HPDE6-E6E7 (cell line): ENCODE results near the gene DRC3.
"Not testable (repeated sequence)": the region's sequence is repeated elsewhere in the genome, so short reads cannot be mapped to it uniquely, and the experiment has no call there.

ENCODE experiments used
- DNase-seq: peaks from one replicate; pipeline ENCODE4 v3.0.0; 2011; ENCODE audit warnings: missing footprints; ENCODE audit errors: extremely low spot score

The DRC3 gene

GRCh38 chr17:17941015-17941414 is 31.6 kb upstream of the DRC3 start:
- no peak for DNase-seq

- no peak for DNase-seq
Measured at GRCh38 chr17:17942846-17943245, 29.8 kb upstream of the DRC3 start.

GRCh38 chr17:17943281-17943984 is 29.2 kb upstream of the DRC3 start:
- no peak for DNase-seq

DNA sequence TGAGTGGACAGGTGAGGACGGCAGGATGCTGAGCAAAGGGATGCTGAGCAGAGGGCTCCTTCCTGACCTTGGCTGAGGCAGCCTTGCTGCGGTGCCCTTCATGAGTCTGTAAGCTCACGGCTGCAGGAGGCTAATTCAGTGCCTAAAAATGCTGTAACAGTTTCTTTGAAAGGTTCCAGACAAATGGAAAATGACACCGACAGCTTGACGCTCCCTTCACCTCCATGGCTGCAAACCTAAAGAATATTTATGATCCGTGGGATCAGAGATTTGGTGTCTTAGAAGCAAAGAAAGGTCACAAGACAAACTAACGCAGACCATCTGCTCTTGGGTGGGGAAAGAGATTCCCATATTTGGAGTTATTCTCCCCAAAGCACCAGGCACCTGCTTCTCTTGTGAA is 28.4 kb upstream of the DRC3 start:
- DNase-seq: no peak

- no peak for DNase-seq
Measured at GRCh38 chr17:17944743-17945142, 27.9 kb upstream of the DRC3 start.

DNA sequence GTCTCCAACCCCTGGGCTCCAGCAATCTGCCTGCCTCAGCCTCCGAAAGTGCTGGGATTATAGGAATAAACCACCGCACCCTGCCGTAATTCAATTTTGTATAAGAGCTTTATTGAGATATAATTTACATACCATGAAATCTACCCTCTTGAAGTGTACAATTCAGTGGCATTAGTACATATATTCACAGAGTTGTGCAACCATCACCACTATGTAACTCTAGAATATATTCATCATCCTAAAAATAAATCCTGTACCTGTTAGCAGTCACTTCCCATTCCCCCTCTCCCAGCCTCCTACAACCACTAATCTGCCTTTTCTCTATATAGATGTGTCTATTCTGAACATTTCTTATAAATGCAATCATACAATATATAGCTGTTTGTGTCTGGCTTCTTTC is 26.6 kb upstream of the DRC3 start:
- DNase-seq: no peak

DNA sequence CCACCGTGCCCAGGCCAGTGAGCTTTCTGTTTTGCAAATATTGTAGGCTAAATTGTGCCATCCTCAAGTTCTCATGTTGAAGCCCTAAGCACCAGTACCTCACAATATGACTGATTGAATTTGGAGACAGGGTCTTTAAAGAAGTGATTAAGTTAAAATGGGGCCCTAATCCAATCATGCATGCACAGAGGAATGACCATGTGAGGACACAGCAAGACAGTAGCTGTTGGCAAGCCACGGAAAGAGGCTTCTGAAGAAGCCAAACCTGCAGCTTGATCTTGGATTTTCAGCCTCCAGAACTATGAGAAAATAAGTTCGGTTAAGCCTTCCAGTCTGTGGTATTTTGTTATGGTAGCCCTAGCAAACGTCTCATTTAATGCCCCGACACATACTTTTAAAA is 25.4 kb upstream of the DRC3 start:
- DNase-seq: no peak

- DNase-seq: no peak
Measured at GRCh38 chr17:17947966-17948365, 24.7 kb upstream of the DRC3 start.

DNA sequence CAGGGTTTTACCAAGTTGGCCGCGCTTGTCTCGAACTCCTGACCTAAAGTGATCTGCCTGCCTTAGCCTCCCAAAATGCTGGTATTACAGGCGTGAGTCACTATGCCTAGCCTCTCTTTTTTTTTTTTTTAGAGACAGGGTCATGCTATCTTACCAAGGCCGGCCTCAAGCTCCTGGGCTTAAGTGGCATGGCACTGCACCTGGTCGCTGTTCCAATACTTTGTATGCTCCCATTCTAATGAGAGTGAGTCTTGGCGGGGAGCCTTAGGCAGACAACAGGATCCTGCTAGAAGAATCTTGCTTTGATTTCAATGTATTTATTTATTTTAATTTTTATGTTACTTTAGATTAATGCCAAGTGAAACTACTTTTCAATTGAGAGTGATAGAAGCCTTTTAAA is 22.3 kb upstream of the DRC3 start:
- DNase-seq: no peak

GRCh38 chr17:17950806-17951205 is 21.9 kb upstream of the DRC3 start:
- no peak for DNase-seq

DNA sequence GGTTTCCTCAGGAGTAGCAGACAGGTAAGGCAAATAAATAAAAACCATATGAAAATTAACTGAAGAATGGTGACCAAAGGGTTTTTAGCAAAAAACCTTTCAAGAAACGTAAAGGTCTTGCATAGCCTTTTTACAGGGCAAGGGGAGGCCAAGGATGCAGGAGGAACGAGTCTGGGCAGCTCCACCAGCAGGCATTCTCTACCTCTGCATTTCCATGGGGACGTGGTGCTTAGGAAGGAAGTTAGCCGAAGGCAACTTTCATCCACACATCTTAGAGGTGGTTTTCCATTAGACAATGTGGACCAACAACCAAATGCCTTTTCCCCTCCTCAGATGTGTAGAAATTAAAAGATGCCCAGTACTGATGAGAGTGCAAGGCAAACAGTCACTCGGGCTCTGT is 21.1 kb upstream of the DRC3 start:
- no peak for DNase-seq

GRCh38 chr17:17952691-17953090 is 20.0 kb upstream of the DRC3 start:
- no peak for DNase-seq

DNA sequence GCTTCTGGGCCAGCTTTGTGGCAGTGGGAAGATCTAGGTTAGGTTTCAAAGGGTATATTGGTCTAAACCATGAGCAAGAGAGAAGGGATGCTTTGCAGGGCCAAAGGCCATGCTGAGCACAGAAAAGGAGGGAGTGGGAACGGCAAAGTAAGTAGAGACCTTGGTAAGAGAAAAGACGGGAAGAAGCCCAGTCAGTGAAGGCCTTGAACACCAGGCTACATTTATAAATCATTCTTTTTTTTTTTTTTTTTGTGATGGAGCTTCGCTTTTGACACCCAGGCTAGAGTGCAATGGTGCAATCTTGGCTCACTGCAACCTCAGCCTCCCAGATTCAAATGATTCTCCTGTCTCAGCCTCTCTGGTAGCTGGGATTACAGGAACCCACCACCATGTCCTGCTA is 18.6 kb upstream of the DRC3 start:
- DNase-seq: no peak

GRCh38 chr17:17955790-17956341 is 16.8 kb upstream of the DRC3 start:
- not testable (repeated sequence) for DNase-seq

DNA sequence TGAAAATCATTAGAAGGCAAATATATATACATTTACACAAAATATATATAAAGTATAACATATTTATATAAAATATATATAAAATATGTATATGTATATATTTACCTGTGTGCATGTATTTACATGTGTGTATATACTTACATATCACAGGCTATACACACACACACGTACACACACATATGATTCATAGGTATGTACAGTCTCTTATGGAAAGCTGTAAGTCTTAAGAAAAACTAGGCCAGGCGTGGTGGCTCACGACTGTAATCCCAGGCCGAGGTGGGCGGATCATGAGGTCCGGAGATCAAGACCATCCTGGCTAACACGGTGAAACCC is 15.1 kb upstream of the DRC3 start:
- DNase-seq: no peak

GRCh38 chr17:17958982-17959381 is 13.7 kb upstream of the DRC3 start:
- DNase-seq: no peak

GRCh38 chr17:17959520-17960361 is 12.9 kb upstream of the DRC3 start:
- no peak for DNase-seq

DNA sequence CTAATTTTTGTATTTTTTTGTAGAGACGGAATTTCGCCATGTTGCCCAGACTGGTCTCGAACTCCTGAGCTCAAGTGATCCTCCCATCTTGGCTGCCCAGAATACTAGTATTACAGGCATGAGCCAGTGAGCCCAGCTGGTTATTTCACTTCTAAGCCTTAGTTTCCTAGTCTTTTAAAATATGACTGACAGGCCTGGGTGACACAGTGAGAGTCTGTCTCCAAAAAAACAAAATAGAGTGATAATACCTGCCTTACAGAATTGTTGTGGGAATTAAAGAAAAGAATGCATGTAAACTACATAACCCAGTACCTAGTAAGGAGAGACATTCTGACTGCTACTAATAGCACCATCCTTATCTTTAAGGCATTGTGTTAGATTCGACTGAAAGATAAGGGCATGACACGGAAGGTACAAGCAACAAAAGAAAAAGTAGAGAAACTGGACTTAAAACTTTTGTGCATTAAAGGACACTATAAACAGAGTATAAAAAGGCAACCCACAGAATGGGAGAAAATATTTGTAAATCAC is 12.1 kb upstream of the DRC3 start:
- no peak for DNase-seq

- no peak for DNase-seq
Measured at GRCh38 chr17:17963066-17963465, 9.6 kb upstream of the DRC3 start.

DNA sequence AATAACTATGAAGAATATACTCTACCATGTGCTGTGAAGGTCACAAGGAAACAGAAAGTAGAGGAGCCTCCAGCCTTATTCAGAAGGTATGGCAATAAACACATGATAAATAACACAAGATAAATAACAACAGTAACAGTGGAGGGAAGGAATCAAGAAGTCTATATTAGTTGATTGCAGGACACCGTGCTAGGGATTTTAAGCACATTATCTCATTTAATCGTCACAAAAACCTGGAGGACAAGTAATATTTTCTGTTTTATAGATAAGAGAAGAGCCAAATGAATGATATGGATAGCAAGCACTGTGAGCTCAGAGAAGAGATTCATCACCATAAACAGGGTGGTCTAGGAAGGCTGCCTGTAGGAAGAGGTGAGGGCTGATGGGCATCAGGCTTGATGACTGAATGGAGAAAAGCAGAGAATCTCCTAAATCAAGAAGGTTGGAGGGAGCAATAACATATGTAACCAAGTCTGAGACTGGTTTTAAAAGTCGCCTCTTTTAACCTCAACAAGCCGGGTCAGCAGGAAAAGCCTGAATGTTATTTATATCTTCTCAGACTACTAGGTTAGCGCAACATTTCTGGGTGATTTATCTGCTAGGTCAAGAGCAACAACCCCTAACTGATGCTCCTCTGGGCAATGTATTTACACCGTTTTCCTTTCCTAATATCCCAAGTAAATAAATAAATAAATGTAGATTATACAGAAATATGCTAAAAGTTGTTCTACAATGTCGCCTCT is 8.8 kb upstream of the DRC3 start:
- DNase-seq: no peak

GRCh38 chr17:17964710-17965109 is 8.0 kb upstream of the DRC3 start:
- no peak for DNase-seq

GRCh38 chr17:17965152-17965721 is 7.4 kb upstream of the DRC3 start:
- DNase-seq: no peak
